ENCODE measurements around the gene PTPN14.

PTPN14 gene

GRCh38 chr1:214540324-214540723 is 11.1 kb downstream of the PTPN14 start:
- TF ChIP-seq, protein P1, sequence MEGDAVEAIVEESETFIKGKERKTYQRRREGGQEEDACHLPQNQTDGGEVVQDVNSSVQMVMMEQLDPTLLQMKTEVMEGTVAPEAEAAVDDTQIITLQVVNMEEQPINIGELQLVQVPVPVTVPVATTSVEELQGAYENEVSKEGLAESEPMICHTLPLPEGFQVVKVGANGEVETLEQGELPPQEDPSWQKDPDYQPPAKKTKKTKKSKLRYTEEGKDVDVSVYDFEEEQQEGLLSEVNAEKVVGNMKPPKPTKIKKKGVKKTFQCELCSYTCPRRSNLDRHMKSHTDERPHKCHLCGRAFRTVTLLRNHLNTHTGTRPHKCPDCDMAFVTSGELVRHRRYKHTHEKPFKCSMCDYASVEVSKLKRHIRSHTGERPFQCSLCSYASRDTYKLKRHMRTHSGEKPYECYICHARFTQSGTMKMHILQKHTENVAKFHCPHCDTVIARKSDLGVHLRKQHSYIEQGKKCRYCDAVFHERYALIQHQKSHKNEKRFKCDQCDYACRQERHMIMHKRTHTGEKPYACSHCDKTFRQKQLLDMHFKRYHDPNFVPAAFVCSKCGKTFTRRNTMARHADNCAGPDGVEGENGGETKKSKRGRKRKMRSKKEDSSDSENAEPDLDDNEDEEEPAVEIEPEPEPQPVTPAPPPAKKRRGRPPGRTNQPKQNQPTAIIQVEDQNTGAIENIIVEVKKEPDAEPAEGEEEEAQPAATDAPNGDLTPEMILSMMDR (IDR thresholded peaks at IDR 0.05), result no peak
- no peak for TF ChIP-seq ZFX (IDR thresholded peaks at IDR 0.05; ENCODE audit: borderline replicate concordance)
- H3K27ac ChIP-seq, result no peak overlapping the region

GRCh38 chr1:214538496-214538895 is 12.9 kb downstream of the PTPN14 start:
- no peak overlapping the region for H3K27ac ChIP-seq
- no peak for TF ChIP-seq ZFX (IDR thresholded peaks at IDR 0.05; ENCODE audit: borderline replicate concordance)
- TF ChIP-seq, protein P1 (IDR thresholded peaks at IDR 0.05), result no peak

GRCh38 chr1:214537872-214538473 is 13.4 kb downstream of the PTPN14 start:
- TF ChIP-seq, protein P1 (IDR thresholded peaks at IDR 0.05), result no peak
- TF ChIP-seq ZFX (IDR thresholded peaks at IDR 0.05; ENCODE audit: borderline replicate concordance), result no peak
- no peak overlapping the region for H3K27ac ChIP-seq

DNA sequence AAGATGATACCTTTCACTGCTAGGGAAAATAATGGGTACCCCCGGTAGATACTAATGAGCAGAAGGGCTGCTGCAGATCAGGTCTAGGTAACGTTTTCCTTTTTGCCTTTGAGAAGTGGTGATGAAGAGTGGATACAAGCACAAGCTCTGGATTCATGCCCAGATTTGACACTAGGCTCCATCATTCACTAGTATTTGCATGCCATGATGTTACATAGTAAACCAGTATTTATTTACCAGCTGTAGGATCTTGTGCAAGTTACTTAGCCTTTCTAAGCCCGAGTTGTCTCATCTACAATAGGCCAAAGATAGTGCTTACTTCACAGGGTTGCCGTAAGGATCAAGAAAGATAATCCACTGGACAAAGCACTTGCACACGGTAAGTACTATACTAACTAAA is 14.2 kb downstream of the PTPN14 start:
- TF ChIP-seq ZFX (IDR thresholded peaks at IDR 0.05; ENCODE audit: borderline replicate concordance), result no peak
- TF ChIP-seq, protein P1 (IDR thresholded peaks at IDR 0.05), result no peak
- no peak overlapping the region for H3K27ac ChIP-seq

GRCh38 chr1:214532070-214532469 is 19.3 kb downstream of the PTPN14 start:
- no peak for TF ChIP-seq ZFX (IDR thresholded peaks at IDR 0.05; ENCODE audit: borderline replicate concordance)
- TF ChIP-seq, protein P1 (IDR thresholded peaks at IDR 0.05), result no peak
- no peak overlapping the region for H3K27ac ChIP-seq

DNA sequence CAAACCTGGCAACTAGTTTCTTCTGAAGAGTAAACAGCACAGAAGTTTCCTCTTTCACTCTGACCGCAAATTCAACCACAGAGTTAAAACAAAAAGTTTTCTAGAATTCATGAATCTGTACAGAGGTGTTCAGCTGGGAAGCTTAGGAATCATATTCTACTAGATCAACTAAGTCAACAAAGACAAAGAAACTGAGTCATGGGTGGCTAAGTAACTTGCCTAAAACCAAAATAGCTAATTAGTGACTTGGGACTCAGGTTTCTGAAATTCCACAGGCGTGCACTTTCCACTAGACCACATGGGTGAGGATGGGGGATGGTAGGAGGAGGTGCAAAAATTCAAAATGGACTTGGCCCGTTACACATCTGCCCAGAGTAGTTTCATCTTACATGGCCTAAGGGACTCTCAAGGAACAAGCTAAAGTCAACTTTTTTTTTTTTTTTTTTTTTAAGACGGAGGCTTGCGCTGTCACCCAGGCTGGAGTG is 25.8 kb downstream of the PTPN14 start:
- no peak for TF ChIP-seq ZFX (IDR thresholded peaks at IDR 0.05; ENCODE audit: borderline replicate concordance)
- TF ChIP-seq, protein P1 (IDR thresholded peaks at IDR 0.05), result no peak
- H3K27ac ChIP-seq, result no peak overlapping the region

DNA sequence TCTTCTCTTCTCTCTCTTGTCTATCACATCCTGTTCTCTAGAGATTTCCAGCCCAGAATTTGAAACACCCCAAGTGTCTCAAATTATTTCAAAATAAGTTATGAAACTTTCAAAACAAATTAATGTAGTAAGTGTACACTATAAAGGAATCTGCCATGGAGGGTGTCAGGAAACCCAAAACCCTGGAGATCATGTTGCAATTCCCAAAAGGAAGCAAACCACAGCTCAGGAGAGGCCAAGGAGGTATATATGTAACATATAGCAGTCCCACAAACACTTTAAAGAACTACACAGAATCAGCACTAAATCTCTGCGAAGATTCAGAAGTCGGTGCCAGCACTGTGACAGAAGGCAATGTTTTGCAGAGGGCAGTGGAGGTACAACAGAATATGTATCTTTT is 26.6 kb downstream of the PTPN14 start:
- TF ChIP-seq, protein P1 (IDR thresholded peaks at IDR 0.05), result no peak
- TF ChIP-seq ZFX (IDR thresholded peaks at IDR 0.05; ENCODE audit: borderline replicate concordance), result no peak
- H3K27ac ChIP-seq, result no peak overlapping the region

Measured in 22Rv1 (cell line).